Esophagus squamous epithelium (tissue), 5 donors: ENCODE results near the gene SMNDC1. TPM values are rescaled to one million over a fixed set of nuclear protein-coding genes. Genes with fewer than 3 reads are reported as not detected.

Experiments used
- DNase-seq: peaks from one replicate; lab custom pipeline; 2025; lab: John Stamatoyannopoulos, UW
- H3K27ac ChIP-seq, 4 donors: fragments of 200-600 bp; sonication (generic); one replicate each; pipeline ENCODE4 v1.5.1; 2016 to 2019; ENCODE audit warnings: mild to moderate bottlenecking in 1 of 4
- H3K27me3 ChIP-seq, 4 donors: fragments of 200-600 bp; sonication (generic); 1 replicate in 3 of 4; 2 replicates in 1 of 4; pipeline versions ENCODE4 v1.5.1 to v1.6.0; 2017 to 2021; ENCODE audit warnings: antibody characterized with exemption in 1 of 4
- H3K36me3 ChIP-seq, 3 donors: fragments of 200-600 bp; sonication (generic); one replicate each; pipeline ENCODE4 v1.5.1; 2016 to 2019
- H3K4me1 ChIP-seq, 3 donors: fragments of 200-600 bp; sonication (generic); one replicate each; pipeline ENCODE4 v1.5.1; 2017 to 2019
- H3K4me3 ChIP-seq, 4 donors: fragments of 200-600 bp; sonication (generic); 1 replicate in 3 of 4; 2 replicates in 1 of 4; pipeline ENCODE4 v1.5.1; 2016 to 2019; ENCODE audit warnings: mild to moderate bottlenecking in 2 of 4, moderate library complexity in 1 of 4
- H3K9me3 ChIP-seq, 3 donors: fragments of 200-600 bp; sonication (generic); one replicate each; pipeline ENCODE4 v1.5.1; 2016 to 2019
- POLR2A ChIP-seq, 4 donors: fragments of 450-650 bp; IDR thresholded peaks; one replicate each; pipeline ENCODE4 v1.6.1; 2017; ENCODE audit warnings: antibody characterized with exemption in 4 of 4, mild to moderate bottlenecking in 4 of 4, moderate library complexity in 3 of 4
- WGBS, 2 donors: methylation state at CpG; one replicate each; pipeline ENCODE4 v1.1.5; 2018; 5-methylcytosine and 5-hydroxymethylcytosine counted together
- intact Hi-C: fragments of 100-400 bp; cut with DNase I; formaldehyde crosslinking; loops from one replicate; pipeline ENCODE4 v1.15.0; 2022
- total RNA-seq, 4 donors: library from RNA; depleted of rRNA; stranded (reverse); fragments of >200 nt; gene quantifications; one replicate each; pipeline ENCODE4 v1.1.0, GENCODE V29; 2016
- TF ChIP-seq, protein P1 (sequence below), 6 experiments: fragments of 450-650 bp in 4 of 6; fragments of 200-600 bp in 2 of 6; sonication (generic) in 2 of 6; IDR thresholded peaks; one replicate each; pipeline ENCODE4 v1.5.1; 2016 to 2019; ENCODE audit warnings: antibody characterized with exemption in 6 of 6, mild to moderate bottlenecking in 4 of 6, moderate library complexity in 4 of 6
- donor health status: DM: yes; HTN: yes; CAD: no.

The SMNDC1 gene
- total RNA-seq, 4 donors from 2014 or later, result 9.5 to 13.9 (median 10.9) TPM

DNA sequence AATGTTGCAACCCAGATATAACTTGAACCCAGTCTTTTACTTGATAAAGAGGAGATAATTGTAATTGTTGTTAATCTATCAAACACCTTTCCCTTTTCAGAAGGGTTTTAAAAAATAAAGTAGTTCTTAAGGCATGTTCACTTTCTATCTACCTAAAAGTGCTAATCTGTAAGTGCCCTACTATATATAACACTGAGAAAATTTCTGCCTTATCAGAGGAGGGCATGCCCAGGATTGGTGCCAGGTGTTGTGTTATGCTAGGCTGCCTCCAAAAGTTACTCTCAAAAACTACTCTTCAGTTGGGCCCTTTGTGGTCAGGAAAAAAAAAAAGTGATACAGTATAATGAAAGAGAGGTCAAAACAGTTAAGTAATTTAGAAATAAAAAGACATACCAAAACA is 36.3 kb downstream of the SMNDC1 start:
- DNase-seq, result no peak
- Histone ChIP-seq H3K27ac (no peak overlapping the region), H3K4me3 (no peak overlapping the region), H3K36me3 (no peaks in the 10 kb centered on the region), H3K27me3 (no peaks in the 10 kb centered on the region), H3K9me3 (no peaks in the 10 kb centered on the region), H3K4me1 (peaks cover 0 to 29% (median 7%) of the 10 kb centered on the region in 3 donors)
- intact Hi-C loops, result no loop called here
- TF ChIP-seq POLR2A (IDR thresholded peaks at IDR 0.05), result no peak
- TF ChIP-seq, protein P1, sequence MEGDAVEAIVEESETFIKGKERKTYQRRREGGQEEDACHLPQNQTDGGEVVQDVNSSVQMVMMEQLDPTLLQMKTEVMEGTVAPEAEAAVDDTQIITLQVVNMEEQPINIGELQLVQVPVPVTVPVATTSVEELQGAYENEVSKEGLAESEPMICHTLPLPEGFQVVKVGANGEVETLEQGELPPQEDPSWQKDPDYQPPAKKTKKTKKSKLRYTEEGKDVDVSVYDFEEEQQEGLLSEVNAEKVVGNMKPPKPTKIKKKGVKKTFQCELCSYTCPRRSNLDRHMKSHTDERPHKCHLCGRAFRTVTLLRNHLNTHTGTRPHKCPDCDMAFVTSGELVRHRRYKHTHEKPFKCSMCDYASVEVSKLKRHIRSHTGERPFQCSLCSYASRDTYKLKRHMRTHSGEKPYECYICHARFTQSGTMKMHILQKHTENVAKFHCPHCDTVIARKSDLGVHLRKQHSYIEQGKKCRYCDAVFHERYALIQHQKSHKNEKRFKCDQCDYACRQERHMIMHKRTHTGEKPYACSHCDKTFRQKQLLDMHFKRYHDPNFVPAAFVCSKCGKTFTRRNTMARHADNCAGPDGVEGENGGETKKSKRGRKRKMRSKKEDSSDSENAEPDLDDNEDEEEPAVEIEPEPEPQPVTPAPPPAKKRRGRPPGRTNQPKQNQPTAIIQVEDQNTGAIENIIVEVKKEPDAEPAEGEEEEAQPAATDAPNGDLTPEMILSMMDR (IDR thresholded peaks at IDR 0.05), result no peak

DNA sequence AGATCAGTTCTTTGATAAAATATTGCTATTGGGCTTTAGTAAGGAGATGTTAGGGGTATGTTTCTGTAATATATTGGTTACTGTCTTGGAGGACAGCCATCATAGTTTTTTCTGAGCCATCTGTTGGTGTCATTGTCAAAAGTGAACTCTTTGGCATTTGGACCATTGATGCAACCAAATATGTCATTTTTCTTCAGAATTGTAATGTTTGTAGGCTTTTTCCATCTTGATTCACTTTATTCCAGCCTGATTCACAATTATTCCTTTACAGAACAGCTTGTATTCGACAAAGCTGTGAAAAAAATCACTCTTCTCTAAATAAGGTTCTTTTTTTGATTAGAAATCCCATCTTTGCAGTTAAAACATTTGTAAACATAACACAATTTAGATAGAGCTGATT is 37.4 kb downstream of the SMNDC1 start:
- H3K36me3 ChIP-seq, result no peaks in the 10 kb centered on the region
- H3K4me3 ChIP-seq, result no peak overlapping the region
- DNase-seq, result no peak
- peaks cover 0 to 30% (median 5%) of the 10 kb centered on the region in 3 donors for H3K4me1 ChIP-seq
- no peaks in the 10 kb centered on the region for H3K9me3 ChIP-seq
- WGBS, 2 donors, result 84 to 90% methylated on average over 1 of the region's 1 CpG
- TF ChIP-seq, protein P1 (IDR thresholded peaks at IDR 0.05), result no peak
- TF ChIP-seq POLR2A (IDR thresholded peaks at IDR 0.05), result no peak
- no peak overlapping the region for H3K27ac ChIP-seq
- H3K27me3 ChIP-seq, result no peaks in the 10 kb centered on the region
- intact Hi-C loops, result no loop called here

DNA sequence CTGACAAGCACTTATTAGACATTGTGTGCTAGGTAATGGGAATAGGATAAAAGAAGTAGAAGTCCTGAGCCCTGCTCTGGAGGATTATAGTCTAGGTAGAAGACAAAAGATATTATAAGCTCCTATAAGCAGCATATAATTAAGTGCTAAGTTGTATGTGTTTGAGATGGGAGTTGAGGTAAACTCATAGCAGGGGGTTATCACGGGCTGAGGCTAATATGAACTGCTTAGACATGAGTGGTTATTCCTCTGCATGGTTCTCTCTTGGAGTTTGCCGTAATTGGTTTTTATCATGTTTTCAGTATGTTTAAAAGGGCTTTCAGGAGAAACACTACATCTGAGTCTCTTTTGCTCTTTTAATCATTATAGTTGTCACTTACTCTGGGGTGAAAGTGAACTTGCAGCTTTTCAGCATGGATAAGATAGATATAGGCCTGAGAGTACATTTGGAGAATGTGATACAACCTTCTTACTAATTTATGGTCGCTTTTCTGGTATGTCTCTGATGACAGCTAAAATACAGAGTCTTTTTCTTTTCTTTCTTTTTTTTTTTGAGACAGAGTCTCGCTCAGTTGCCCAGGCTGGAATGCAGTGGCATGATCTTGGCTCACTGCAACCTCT is 39.0 kb downstream of the SMNDC1 start:
- Histone ChIP-seq H3K4me1 (peaks cover 0 to 30% (median 5%) of the 10 kb centered on the region in 3 donors), H3K4me3 (no peak overlapping the region), H3K27me3 (no peaks in the 10 kb centered on the region), H3K36me3 (no peaks in the 10 kb centered on the region), H3K9me3 (no peaks in the 10 kb centered on the region), H3K27ac (no peak overlapping the region)
- 93 to 95% methylated on average over 4 of the region's 4 CpGs for WGBS, 2 donors
- no peak for DNase-seq
- intact Hi-C loops, result no loop called here
- TF ChIP-seq, protein P1 (IDR thresholded peaks at IDR 0.05), result no peak
- no peak for TF ChIP-seq POLR2A (IDR thresholded peaks at IDR 0.05)

DNA sequence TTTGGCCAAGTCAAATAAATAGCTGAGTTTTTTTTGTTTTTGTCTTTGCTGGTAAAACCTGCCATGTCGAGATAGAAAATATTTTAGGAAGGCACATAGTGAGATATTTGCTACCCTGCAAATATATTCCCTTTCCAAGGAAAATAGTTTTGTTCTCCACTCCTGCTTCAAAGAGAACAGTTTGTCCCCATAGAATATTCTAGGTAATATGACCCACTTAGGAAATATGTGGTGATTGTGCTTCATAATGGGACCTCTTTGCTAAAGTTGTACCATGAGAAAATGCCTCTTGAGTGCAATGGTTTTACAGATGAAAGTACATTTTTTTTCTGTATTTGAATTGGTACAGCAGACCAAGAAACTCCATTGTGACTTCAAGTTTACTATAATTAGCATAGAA is 41.6 kb downstream of the SMNDC1 start:
- intact Hi-C loops, result no loop called here
- Histone ChIP-seq H3K36me3 (no peaks in the 10 kb centered on the region), H3K27me3 (no peaks in the 10 kb centered on the region), H3K4me3 (no peak overlapping the region), H3K27ac (peak overlapping the region in 2 of 4 donors; percentile 42 to 56), H3K9me3 (no peaks in the 10 kb centered on the region), H3K4me1 (peaks cover 0 to 8% (median 0%) of the 10 kb centered on the region in 3 donors)
- no peak for DNase-seq
- WGBS, 2 donors, result 58 to 64% methylated on average over 1 of the region's 1 CpG
- no peak for TF ChIP-seq POLR2A (IDR thresholded peaks at IDR 0.05)
- TF ChIP-seq, protein P1 (IDR thresholded peaks at IDR 0.05), result no peak

DNA sequence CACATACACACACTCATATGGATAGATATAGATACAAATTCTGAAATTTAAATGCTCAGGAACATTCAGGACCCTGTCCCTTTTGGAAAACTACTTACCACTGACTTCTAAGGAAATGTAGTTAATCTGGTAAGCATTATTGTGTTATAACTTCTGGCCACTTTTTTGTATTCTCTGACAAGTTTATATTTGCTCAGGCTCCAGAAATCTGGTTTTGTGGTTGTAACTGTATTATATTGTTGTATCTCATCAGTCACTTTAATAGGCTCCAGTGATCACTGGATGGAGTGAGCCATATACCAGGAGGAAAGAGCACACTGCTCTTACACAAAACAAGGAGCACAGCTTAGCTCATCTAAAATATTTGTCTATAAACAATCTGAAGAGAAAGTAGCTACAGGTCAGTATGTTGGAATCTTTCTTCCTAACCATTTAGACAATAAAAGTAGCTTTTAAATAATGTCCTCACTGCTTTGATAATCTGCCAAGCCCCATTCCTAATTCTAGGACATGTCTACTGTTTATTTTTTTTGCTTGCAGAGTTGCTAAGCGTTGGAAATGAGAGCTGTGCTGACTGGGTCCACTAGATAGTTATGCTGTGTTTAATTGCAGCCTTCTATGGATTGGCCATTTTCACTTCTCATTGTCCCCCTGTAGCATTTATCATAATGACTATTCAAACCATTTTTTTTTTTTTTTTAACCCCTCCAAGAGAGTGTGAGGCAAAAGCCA is 43.8 kb downstream of the SMNDC1 start:
- Histone ChIP-seq H3K27me3 (no peaks in the 10 kb centered on the region), H3K27ac (peak overlapping the region in 1 of 4 donors; percentile 38), H3K4me3 (no peak overlapping the region), H3K36me3 (no peaks in the 10 kb centered on the region), H3K4me1 (peaks cover 0 to 8% (median 0%) of the 10 kb centered on the region in 3 donors), H3K9me3 (no peaks in the 10 kb centered on the region)
- 65 to 75% methylated on average over 1 of the region's 1 CpG for WGBS, 2 donors
- intact Hi-C loops, result no loop called here
- DNase-seq, result no peak
- TF ChIP-seq, protein P1 (IDR thresholded peaks at IDR 0.05), result no peak
- TF ChIP-seq POLR2A (IDR thresholded peaks at IDR 0.05), result no peak
